AG04450 (cell line): Measurements from ENCODE around the gene NCAM1. TPM values are rescaled to one million over a fixed set of nuclear protein-coding genes. Genes with fewer than 3 reads are reported as not detected.

Experiments
- CTCF ChIA-PET: fragments of 300-600, 350-600 bp; formaldehyde crosslinking; extraction: SDS; loops from one replicate; lab custom pipeline; 2022; ENCODE audit warnings: antibody characterized with exemption, inconsistent platforms; lab: Charles Lee
- POLR2A ChIA-PET: fragments of 350-600 bp; formaldehyde crosslinking; extraction: SDS; loops from one replicate; lab custom pipeline; 2021; ENCODE audit warnings: antibody characterized with exemption, inconsistent platforms; lab: Yijun Ruan, JAX
- DNase-seq: peaks from one replicate; pipeline ENCODE4 v3.0.0-alpha.2; 2011; ENCODE audit warnings: low read depth, low spot score
- H3K27ac ChIP-seq: one replicate; pipeline ENCODE4 v1.5.1; 2012; ENCODE audit warnings: low read depth, low read length, control low read depth
- H3K27me3 ChIP-seq: one replicate; pipeline ENCODE4 v1.6.0; 2012; ENCODE audit warnings: low read length; ENCODE audit not compliant: control insufficient read depth, insufficient read depth
- H3K4me3 ChIP-seq: 2 replicates; pipeline ENCODE4 v1.5.1; 2011; ENCODE audit warnings: mild to moderate bottlenecking, low read depth, low read length, control low read depth
- H3K9me3 ChIP-seq: 2 replicates; pipeline ENCODE4 v1.5.1; 2012; ENCODE audit warnings: low read length; ENCODE audit not compliant: control insufficient read depth, insufficient read depth
- polyA plus RNA-seq: library from polyadenylated mRNA; depleted of rRNA; stranded (reverse); fragments of >200 nt; gene quantifications from 2 replicates; pipeline ENCODE4 v1.2.3, GENCODE V29; 2011
- TF ChIP-seq, protein P1 (sequence below): IDR thresholded peaks from 2 replicates; pipeline ENCODE4 v1.5.1; 2011; ENCODE audit warnings: low read depth, low read length, control low read depth, inconsistent platforms

Gene NCAM1
- polyA plus RNA-seq, 1 experiment, result not detected

DNA sequence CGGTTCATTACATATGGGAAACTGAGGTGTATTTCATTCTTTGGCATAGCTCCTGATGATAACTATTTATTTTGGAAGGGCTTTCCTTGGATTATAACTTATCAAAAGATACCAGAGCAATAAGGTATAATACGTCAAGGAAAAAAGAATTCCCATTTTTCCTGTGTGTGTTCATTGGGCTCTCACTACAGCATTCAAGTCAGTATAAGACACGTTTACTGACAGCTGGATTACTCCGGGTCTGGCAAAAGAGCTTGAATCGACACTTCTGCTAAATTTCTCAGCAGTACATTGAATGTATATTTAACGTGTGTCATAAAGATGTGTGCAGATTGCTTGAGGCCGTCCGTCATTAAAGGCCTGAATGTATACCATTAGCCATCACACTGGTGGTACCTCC, 163.4 kb downstream of the NCAM1 start:
- POLR2A ChIA-PET, result no interaction called here
- H3K27ac ChIP-seq, result no peak overlapping the region
- H3K4me3 ChIP-seq, result no peak overlapping the region
- TF ChIP-seq, protein P1, sequence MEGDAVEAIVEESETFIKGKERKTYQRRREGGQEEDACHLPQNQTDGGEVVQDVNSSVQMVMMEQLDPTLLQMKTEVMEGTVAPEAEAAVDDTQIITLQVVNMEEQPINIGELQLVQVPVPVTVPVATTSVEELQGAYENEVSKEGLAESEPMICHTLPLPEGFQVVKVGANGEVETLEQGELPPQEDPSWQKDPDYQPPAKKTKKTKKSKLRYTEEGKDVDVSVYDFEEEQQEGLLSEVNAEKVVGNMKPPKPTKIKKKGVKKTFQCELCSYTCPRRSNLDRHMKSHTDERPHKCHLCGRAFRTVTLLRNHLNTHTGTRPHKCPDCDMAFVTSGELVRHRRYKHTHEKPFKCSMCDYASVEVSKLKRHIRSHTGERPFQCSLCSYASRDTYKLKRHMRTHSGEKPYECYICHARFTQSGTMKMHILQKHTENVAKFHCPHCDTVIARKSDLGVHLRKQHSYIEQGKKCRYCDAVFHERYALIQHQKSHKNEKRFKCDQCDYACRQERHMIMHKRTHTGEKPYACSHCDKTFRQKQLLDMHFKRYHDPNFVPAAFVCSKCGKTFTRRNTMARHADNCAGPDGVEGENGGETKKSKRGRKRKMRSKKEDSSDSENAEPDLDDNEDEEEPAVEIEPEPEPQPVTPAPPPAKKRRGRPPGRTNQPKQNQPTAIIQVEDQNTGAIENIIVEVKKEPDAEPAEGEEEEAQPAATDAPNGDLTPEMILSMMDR, result no peak
- CTCF ChIA-PET, result no interaction called here
- H3K9me3 ChIP-seq, result no peaks in the 10 kb centered on the region
- no peaks in the 10 kb centered on the region for H3K27me3 ChIP-seq
- DNase-seq, result no peak

DNA sequence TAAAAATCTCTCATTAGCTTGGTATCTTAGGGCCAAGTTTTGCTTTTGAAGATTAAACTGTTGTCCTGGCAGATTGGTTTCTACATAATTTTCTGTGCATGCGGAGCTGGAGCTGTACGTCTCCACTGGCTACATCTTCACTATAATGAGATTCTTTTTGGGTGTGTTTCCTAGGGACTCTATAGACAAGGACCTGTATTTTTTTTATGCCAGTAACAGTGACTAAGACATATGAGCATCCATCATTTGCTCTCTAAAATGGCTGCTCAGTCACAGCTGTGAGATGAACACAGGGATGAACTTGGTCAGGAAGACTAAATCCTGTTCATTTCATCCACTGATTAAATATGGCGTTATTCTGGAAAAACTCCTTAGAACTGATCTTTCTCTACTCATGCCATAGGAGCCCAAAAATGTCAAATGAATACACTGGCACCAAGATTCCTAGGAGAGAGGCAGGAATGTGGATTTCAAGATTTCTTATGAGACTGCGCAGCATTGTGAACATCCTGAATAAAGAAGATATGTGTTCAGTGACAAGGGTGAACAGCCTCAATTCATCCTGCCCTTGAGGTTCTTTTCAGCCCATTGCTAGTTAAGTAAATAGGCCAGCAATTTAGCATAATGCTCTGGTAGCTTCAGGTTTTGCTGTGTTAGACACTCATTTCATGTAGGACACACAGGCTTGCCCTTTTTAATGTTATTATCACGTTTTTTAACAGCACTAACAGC, 168.2 kb downstream of the NCAM1 start:
- ChIA-PET CTCF (no interaction called here), POLR2A (no interaction called here)
- Histone ChIP-seq H3K4me3 (no peak overlapping the region), H3K27ac (no peak overlapping the region), H3K9me3 (no peaks in the 10 kb centered on the region), H3K27me3 (no peaks in the 10 kb centered on the region)
- DNase-seq, result no peak
- TF ChIP-seq, protein P1, result no peak

GRCh38 chr11:113131036-113131775, 170.0 kb downstream of the NCAM1 start:
- H3K27ac ChIP-seq, result no peak overlapping the region
- ChIA-PET CTCF (no interaction called here), POLR2A (no interaction called here)
- H3K9me3 ChIP-seq, result no peaks in the 10 kb centered on the region
- DNase-seq, result no peak
- no peak overlapping the region for H3K4me3 ChIP-seq
- no peaks in the 10 kb centered on the region for H3K27me3 ChIP-seq
- TF ChIP-seq, protein P1, result no peak

- Histone ChIP-seq H3K9me3 (no peaks in the 10 kb centered on the region), H3K27ac (no peak overlapping the region), H3K4me3 (no peak overlapping the region), H3K27me3 (no peaks in the 10 kb centered on the region)
- CTCF ChIA-PET, result no interaction called here
- TF ChIP-seq, protein P1, result no peak
- no peak for DNase-seq
- POLR2A ChIA-PET, result no interaction called here
Measured at GRCh38 chr11:113133071-113133470, 171.9 kb downstream of the NCAM1 start.

- Histone ChIP-seq H3K4me3 (no peak overlapping the region), H3K9me3 (no peaks in the 10 kb centered on the region), H3K27ac (no peak overlapping the region), H3K27me3 (no peaks in the 10 kb centered on the region)
- ChIA-PET CTCF (no interaction called here), POLR2A (no interaction called here)
- TF ChIP-seq, protein P1, result no peak
- DNase-seq, result no peak
Measured at GRCh38 chr11:113134626-113135025, 173.4 kb downstream of the NCAM1 start.
